IMR-90 (cell line): ENCODE results near the gene CES3. TPM values are rescaled to one million over a fixed set of nuclear protein-coding genes. Genes with fewer than 3 reads are reported as not detected.
"Not testable (repeated sequence)": the region's sequence is repeated elsewhere in the genome, so short reads cannot be mapped to it uniquely, and the experiment has no call there.

Source experiments
- ATAC-seq: fragments of 200-7000 bp; cut with Tn5 transposase; 2 replicates; pipeline ENCODE4 v1.9.1; 2020; ENCODE audit warnings: low read depth, mild to moderate bottlenecking, moderate library complexity
- BruUV-seq: library from RNA; stranded (reverse); fragments of 400-500 nt; replicated peaks from 2 replicates; lab custom pipeline; 2021; lab: Mats Ljungman, UMichigan
- CTCF ChIA-PET: fragments of 300-600 bp; formaldehyde crosslinking; extraction: SDS; loops from one replicate; lab custom pipeline; 2021; ENCODE audit warnings: antibody characterized with exemption; lab: Yijun Ruan, JAX
- POLR2A ChIA-PET: fragments of 300-600 bp; sonication (Branson Sonifier 250); formaldehyde crosslinking; loops from one replicate; lab custom pipeline; 2022; ENCODE audit warnings: antibody characterized with exemption; ENCODE audit not compliant: unreplicated experiment; lab: Charles Lee
- DNase-seq: peaks from one replicate; pipeline ENCODE4 v3.0.0; 2013
- H2AFZ ChIP-seq: replicated peaks from 2 replicates; pipeline ENCODE3; 2013; ENCODE audit warnings: low read length, mild to moderate bottlenecking; ENCODE audit not compliant: poor library complexity
- H2AK5ac ChIP-seq: 2 replicates; pipeline ENCODE4 v1.6.1; 2013; ENCODE audit warnings: low read depth, low read length, inconsistent platforms
- H2AK9ac ChIP-seq: replicated peaks from 2 replicates; pipeline ENCODE3; 2013; ENCODE audit warnings: mild to moderate bottlenecking, low read depth, low read length, moderate library complexity; ENCODE audit not compliant: poor library complexity
- H2BK120ac ChIP-seq: 2 replicates; pipeline ENCODE4 v1.6.1; 2013; ENCODE audit warnings: low read depth, low read length, inconsistent platforms
- H2BK15ac ChIP-seq: 3 replicates; pipeline ENCODE4 v1.6.1; 2013; ENCODE audit warnings: low read depth, low read length, inconsistent platforms
- H2BK20ac ChIP-seq: 2 replicates; pipeline ENCODE4 v1.6.1; 2013; ENCODE audit warnings: low read depth, mild to moderate bottlenecking, inconsistent platforms, low read length, moderate library complexity
- H2BK5ac ChIP-seq: 2 replicates; pipeline ENCODE4 v1.6.1; 2013; ENCODE audit warnings: mild to moderate bottlenecking, low read depth, low read length, inconsistent platforms; ENCODE audit not compliant: poor library complexity, severe bottlenecking
- H3K14ac ChIP-seq: replicated peaks from 2 replicates; pipeline ENCODE4 v1.6.1; 2013; ENCODE audit warnings: low read depth, low read length, inconsistent platforms
- H3K18ac ChIP-seq: 2 replicates; pipeline ENCODE4 v1.6.1; 2013; ENCODE audit warnings: low read depth, low read length, control low read depth
- H3K23ac ChIP-seq: 2 replicates; pipeline ENCODE4 v1.6.1; 2013; ENCODE audit warnings: low read depth, low read length, inconsistent platforms
- H3K27ac ChIP-seq: 2 replicates; pipeline ENCODE4 v1.5.1; 2013; ENCODE audit warnings: mild to moderate bottlenecking, control low read depth, low read length; ENCODE audit not compliant: insufficient read depth
- H3K27me3 ChIP-seq: 2 replicates; pipeline ENCODE4 v1.6.1; 2013; ENCODE audit warnings: low read length; ENCODE audit not compliant: control insufficient read depth, insufficient read depth
- H3K36me3 ChIP-seq: 2 replicates; pipeline ENCODE4 v1.6.1; 2013; ENCODE audit warnings: low read length, mixed read lengths; ENCODE audit not compliant: control insufficient read depth, insufficient read depth
- H3K4ac ChIP-seq: 2 replicates; pipeline ENCODE4 v1.6.1; 2013; ENCODE audit warnings: low read depth, low read length, inconsistent platforms
- H3K4me1 ChIP-seq: 2 replicates; pipeline ENCODE4 v1.6.1; 2013; ENCODE audit warnings: low read length, mixed read lengths; ENCODE audit not compliant: control insufficient read depth, insufficient read depth
- H3K4me2 ChIP-seq: 2 replicates; pipeline ENCODE4 v1.6.1; 2013; ENCODE audit warnings: low read depth, mild to moderate bottlenecking, control low read depth, low read length, moderate library complexity
- H3K4me3 ChIP-seq: 2 replicates; pipeline ENCODE4 v1.5.1; 2013; ENCODE audit warnings: low read depth, mild to moderate bottlenecking, control low read depth, low read length, moderate library complexity; ENCODE audit not compliant: insufficient read depth
- H3K56ac ChIP-seq: 2 replicates; pipeline ENCODE4 v1.6.1; 2013; ENCODE audit warnings: low read length, inconsistent platforms; ENCODE audit not compliant: insufficient read depth; ENCODE audit errors: extremely low read depth
- H3K79me1 ChIP-seq, 2 experiments: 2 replicates each; pipeline ENCODE4 v1.6.1; 2013; ENCODE audit warnings: low read length in 2 of 2, inconsistent platforms in 1 of 2, low read depth in 1 of 2
- H3K9ac ChIP-seq: 2 replicates; pipeline ENCODE4 v1.6.1; 2013; ENCODE audit warnings: low read depth, low read length, control low read depth
- H3K9me1 ChIP-seq: 2 replicates; pipeline ENCODE4 v1.6.1; 2013; ENCODE audit warnings: low read length, inconsistent platforms; ENCODE audit not compliant: insufficient read depth
- H3K9me3 ChIP-seq: 2 replicates; pipeline ENCODE4 v1.6.1; 2013; ENCODE audit warnings: low read length; ENCODE audit not compliant: control insufficient read depth, insufficient read depth
- H4K20me1 ChIP-seq: 2 replicates; pipeline ENCODE4 v1.6.1; 2013; ENCODE audit warnings: low read length, inconsistent platforms; ENCODE audit not compliant: insufficient read depth
- H4K5ac ChIP-seq: 2 replicates; pipeline ENCODE4 v1.6.1; 2013; ENCODE audit warnings: mild to moderate bottlenecking, low read depth, low read length, control low read depth
- H4K8ac ChIP-seq, 2 experiments: 2 replicates each; pipeline ENCODE4 v1.6.1; 2013; ENCODE audit warnings: low read depth in 2 of 2, low read length in 2 of 2, control low read depth in 1 of 2, inconsistent platforms in 1 of 2
- H4K91ac ChIP-seq: 2 replicates; pipeline ENCODE4 v1.6.1; 2013; ENCODE audit warnings: low read depth, low read length, inconsistent platforms; ENCODE audit not compliant: insufficient read depth
- WGBS, 2 experiments: methylation state at CpG; one replicate each; pipeline versions ENCODE4 v1.1.5 to v1.1.7; 2013; ENCODE audit warnings: missing lambda C conversion rate in 2 of 2; ENCODE audit not compliant: insufficient read length in 1 of 2; ENCODE audit errors: extremely low coverage in 2 of 2; 5-methylcytosine and 5-hydroxymethylcytosine counted together
- dilution Hi-C: fragments of 300-500 bp; cut with HindIII; formaldehyde crosslinking; loops from one replicate; pipeline ENCODE4 v1.14.3; 2018; ENCODE audit warnings: low sequenced_read_pairs; ENCODE audit not compliant: unreplicated experiment
- in situ Hi-C: fragments of 300-500 bp; cut with MboI; formaldehyde crosslinking; loops from 3 replicates; pipeline ENCODE4 v1.14.3; 2019; ENCODE audit warnings: low sequenced_read_pairs, inconsistent platforms, mixed read lengths
- intact Hi-C: fragments of 100-400 bp; cut with micrococcal nuclease; formaldehyde crosslinking; loops from 2 replicates; pipeline ENCODE4 v1.10.0; 2022
- polyA plus RNA-seq, 3 experiments: library from polyadenylated mRNA; depleted of rRNA; stranded (reverse); fragments of >200 nt; gene quantifications; 2 replicates each; pipeline ENCODE4 v1.2.3, GENCODE V29; 2012; ENCODE audit warnings: low replicate concordance in 1 of 3
- total RNA-seq: library from RNA; depleted of rRNA; stranded (reverse); fragments of >200 nt; gene quantifications from 2 replicates; pipeline ENCODE4 v1.2.3, GENCODE V29; 2012

The CES3 gene
- total and polyA plus RNA-seq, 2 of the 4 experiments (the other 2 are of a cell fraction), result 0.03 TPM; not detected in 1

DNA sequence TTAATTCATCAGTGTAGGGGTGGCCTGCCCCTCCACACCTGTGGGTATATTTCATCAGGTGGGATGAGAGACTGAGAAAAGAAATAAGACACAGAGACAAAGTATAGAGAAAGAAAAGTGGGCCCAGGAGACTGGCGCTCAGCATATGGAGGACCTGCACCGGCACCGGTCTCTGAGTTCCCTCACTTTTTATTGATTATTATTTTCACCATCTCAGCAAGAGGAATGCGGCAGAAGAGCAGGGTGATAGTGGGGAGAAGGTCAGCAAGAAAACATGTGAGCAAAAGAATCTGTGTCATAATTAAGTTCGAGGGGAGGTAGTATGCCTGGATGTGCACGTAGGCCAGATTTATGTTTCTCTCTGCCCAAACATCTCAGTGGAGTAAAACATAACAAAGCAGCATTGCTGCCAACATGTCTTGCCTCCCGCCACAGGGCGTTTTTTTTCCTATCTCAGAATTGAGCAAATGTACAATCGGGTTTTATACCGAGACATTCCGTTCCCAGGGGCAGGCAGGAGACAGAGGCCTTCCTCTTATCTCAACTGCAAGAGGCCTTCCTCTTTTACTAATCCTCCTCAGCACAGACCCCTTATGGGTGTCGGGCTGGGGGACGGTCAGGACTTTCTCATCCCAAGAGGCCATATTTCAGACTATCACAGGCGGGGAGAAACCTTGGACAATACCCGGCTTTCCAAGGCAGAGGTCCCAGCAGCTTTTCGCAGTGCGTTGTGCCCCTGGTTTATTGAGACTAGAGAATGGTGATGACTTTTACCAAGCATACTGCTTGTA lies 5.5 kb upstream of the CES3 start:
- WGBS, 2 experiments, result 31% methylated on average over 2 of the region's 17 CpGs; no CpG with 5 or more reads in 1 of the 2 experiments
- H3K4me2 ChIP-seq, H3K9ac ChIP-seq, intact Hi-C loops, H2BK5ac ChIP-seq, H2BK120ac ChIP-seq, H3K9me1 ChIP-seq, ATAC-seq, in situ Hi-C loops, H4K20me1 ChIP-seq, H4K8ac ChIP-seq, H3K9me3 ChIP-seq, H3K14ac ChIP-seq, H3K4ac ChIP-seq, H2BK20ac ChIP-seq, H3K36me3 ChIP-seq, H3K56ac ChIP-seq, H2AK9ac ChIP-seq, DNase-seq, H4K91ac ChIP-seq, H3K4me3 ChIP-seq, H2BK15ac ChIP-seq, H2AFZ ChIP-seq, H3K27ac ChIP-seq, H3K18ac ChIP-seq, H3K79me1 ChIP-seq, dilution Hi-C loops, H2AK5ac ChIP-seq, H4K5ac ChIP-seq, BruUV-seq, H3K23ac ChIP-seq, H3K4me1 ChIP-seq, POLR2A ChIA-PET, CTCF ChIA-PET: not testable (repeated sequence)
- peaks cover 12% of the 10 kb centered on the region for H3K27me3 ChIP-seq

GRCh38 chr16:66956154-66956457 lies 5.0 kb upstream of the CES3 start:
- H3K27ac ChIP-seq, H2AFZ ChIP-seq, H3K9ac ChIP-seq, H3K9me1 ChIP-seq, DNase-seq, H3K14ac ChIP-seq, H2BK120ac ChIP-seq, H4K8ac ChIP-seq, H3K4me1 ChIP-seq, ATAC-seq, H4K5ac ChIP-seq, BruUV-seq, H2AK9ac ChIP-seq, H3K4ac ChIP-seq, H3K4me3 ChIP-seq, H3K36me3 ChIP-seq, H3K79me1 ChIP-seq, H2AK5ac ChIP-seq, H4K91ac ChIP-seq, H3K56ac ChIP-seq, H3K9me3 ChIP-seq, dilution Hi-C loops, H3K23ac ChIP-seq, H4K20me1 ChIP-seq, H2BK5ac ChIP-seq, POLR2A ChIA-PET, H3K18ac ChIP-seq, H2BK15ac ChIP-seq, H2BK20ac ChIP-seq, in situ Hi-C loops, H3K4me2 ChIP-seq, intact Hi-C loops: not testable (repeated sequence)
- peaks cover 12% of the 10 kb centered on the region for H3K27me3 ChIP-seq
- CTCF ChIA-PET, result interaction anchor here (0.6 kb wide), 1 partner anchor 205 kb away, joined by 3 read pairs; no protein-coding TSS in a partner anchor
- no CpG with 5 or more reads among the region's 1 CpG for WGBS, 2 experiments
